HepG2 (cell line): ENCODE measurements around the gene ULBP1. TPM values are rescaled to one million over a fixed set of nuclear protein-coding genes. Genes with fewer than 3 reads are reported as not detected.

Experiments used
- ARNT2 ChIP-seq: sonication (generic); formaldehyde crosslinking; IDR thresholded peaks from 2 replicates; pipeline ENCODE4 v1.8.0; 2022; ENCODE audit warnings: mild to moderate bottlenecking, low read depth, missing genetic modification reagents, moderate library complexity
- ATF7 ChIP-seq, 2 experiments: fragments of 450-650 bp in 1 of 2; sonication (generic) in 1 of 2; formaldehyde crosslinking in 1 of 2; IDR thresholded peaks; 2 replicates each; pipeline versions ENCODE4 v1.4.0 to v1.6.1; 2016 to 2020; ENCODE audit warnings: antibody characterized with exemption in 1 of 2, mild to moderate bottlenecking in 1 of 2, missing genetic modification reagents in 1 of 2
- CENPBD1 ChIP-seq: sonication (generic); formaldehyde crosslinking; IDR thresholded peaks from 2 replicates; pipeline ENCODE4 v1.8.0; 2022; ENCODE audit warnings: missing genetic modification reagents, low read depth, mild to moderate bottlenecking, borderline replicate concordance
- EHMT2 ChIP-seq: fragments of 200-600 bp; sonication (generic); IDR thresholded peaks from 2 replicates; pipeline ENCODE4 v1.7.0; 2017; ENCODE audit warnings: antibody characterized with exemption, low read depth, low read length, borderline replicate concordance
- FOXA1 ChIP-seq, 2 experiments: fragments of 450-650 bp in 1 of 2; sonication (generic) in 1 of 2; formaldehyde crosslinking in 1 of 2; IDR thresholded peaks; 2 replicates each; pipeline versions ENCODE4 v1.4.0 to v1.6.1; 2016 to 2020; ENCODE audit warnings: missing genetic modification reagents in 1 of 2
- FUBP1 ChIP-seq: sonication (generic); formaldehyde crosslinking; IDR thresholded peaks from 2 replicates; pipeline ENCODE4 v1.5.1; 2020; ENCODE audit warnings: missing genetic modification reagents, mild to moderate bottlenecking, borderline replicate concordance
- HNF1B ChIP-seq: sonication (generic); formaldehyde crosslinking; IDR thresholded peaks from 2 replicates; pipeline ENCODE4 v1.5.1; 2020; ENCODE audit warnings: mild to moderate bottlenecking, moderate library complexity, missing genetic modification reagents
- IKZF5 ChIP-seq: IDR thresholded peaks from 2 replicates; pipeline ENCODE4 v1.6.1; 2018; ENCODE audit warnings: missing genetic modification reagents, mild to moderate bottlenecking, missing compliant biosample characterization
- JUNB ChIP-seq: sonication (generic); formaldehyde crosslinking; IDR thresholded peaks from 2 replicates; pipeline ENCODE4 v1.8.0; 2022; ENCODE audit warnings: missing genetic modification reagents, mild to moderate bottlenecking, borderline replicate concordance
- KDM5A ChIP-seq: fragments of 200-600 bp; sonication (generic); IDR thresholded peaks from 2 replicates; pipeline ENCODE4 v1.7.0; 2018; ENCODE audit warnings: antibody characterized with exemption, mild to moderate bottlenecking, low read length, borderline replicate concordance
- KDM5B ChIP-seq: sonication (generic); formaldehyde crosslinking; IDR thresholded peaks from 2 replicates; pipeline ENCODE4 v1.4.0; 2020; ENCODE audit warnings: missing genetic modification reagents, mild to moderate bottlenecking, borderline replicate concordance
- MTF2 ChIP-seq: sonication (generic); formaldehyde crosslinking; IDR thresholded peaks from 2 replicates; pipeline ENCODE4 v1.5.0; 2020; ENCODE audit warnings: missing genetic modification reagents, borderline replicate concordance
- RFXAP ChIP-seq: sonication (generic); formaldehyde crosslinking; IDR thresholded peaks from 2 replicates; pipeline ENCODE4 v1.4.0; 2020; ENCODE audit warnings: missing genetic modification reagents, borderline replicate concordance
- SMAD9 ChIP-seq: sonication (generic); formaldehyde crosslinking; IDR thresholded peaks from 2 replicates; pipeline ENCODE4 v1.5.1; 2020; ENCODE audit warnings: mild to moderate bottlenecking, missing genetic modification reagents
- STAG1 ChIP-seq: sonication (generic); formaldehyde crosslinking; IDR thresholded peaks from 2 replicates; pipeline ENCODE4 v1.4.0; 2020; ENCODE audit warnings: missing genetic modification reagents
- TEAD2 ChIP-seq: sonication (generic); formaldehyde crosslinking; IDR thresholded peaks from 2 replicates; pipeline ENCODE4 v1.9.0; 2021; ENCODE audit warnings: missing genetic modification reagents
- TP53 ChIP-seq: sonication (generic); formaldehyde crosslinking; conservative IDR thresholded peaks from 2 replicates; pipeline ENCODE4 v1.4.0; 2020; ENCODE audit warnings: missing genetic modification reagents
- ZBTB3 ChIP-seq: sonication (generic); formaldehyde crosslinking; IDR thresholded peaks from 2 replicates; pipeline ENCODE4 v1.4.0; 2020; ENCODE audit warnings: low read depth, mild to moderate bottlenecking, moderate library complexity, missing genetic modification reagents, borderline replicate concordance
- ZBTB38 ChIP-seq: sonication (generic); formaldehyde crosslinking; IDR thresholded peaks from 2 replicates; pipeline ENCODE4 v1.5.1; 2020; ENCODE audit warnings: mild to moderate bottlenecking, missing genetic modification reagents
- ZIK1 ChIP-seq: sonication (generic); formaldehyde crosslinking; IDR thresholded peaks from 2 replicates; pipeline ENCODE4 v1.5.0; 2020; ENCODE audit warnings: mild to moderate bottlenecking, low read depth, missing genetic modification reagents, borderline replicate concordance
- ZNF557 ChIP-seq: sonication (generic); formaldehyde crosslinking; IDR thresholded peaks from 2 replicates; pipeline ENCODE4 v1.4.0; 2020; ENCODE audit warnings: missing genetic modification reagents
- ZNF558 ChIP-seq: sonication (generic); formaldehyde crosslinking; IDR thresholded peaks from 2 replicates; pipeline ENCODE4 v1.9.0; 2022; ENCODE audit warnings: mild to moderate bottlenecking, missing genetic modification reagents, borderline replicate concordance
- ZNF841 ChIP-seq: sonication (generic); formaldehyde crosslinking; IDR thresholded peaks from 2 replicates; pipeline ENCODE4 v1.8.1; 2023; ENCODE audit warnings: missing genetic modification reagents, borderline replicate concordance
- polyA plus RNA-seq, 8 experiments: library from polyadenylated mRNA; depleted of rRNA in 3 of 8; stranded (reverse) in 7 of 8; unstranded in 1 of 8; fragments of >200 nt; fragmentation: Illumina TruSeq in 4 of 8; extraction: Trizol in 4 of 8; gene quantifications; 2 replicates each; pipeline versions ENCODE4 v1.2.1 to v1.2.3, GENCODE V29; 2011 to 2016; ENCODE audit warnings: low read depth in 4 of 8, missing spikeins in 1 of 8, mixed read lengths in 1 of 8; ENCODE audit not compliant: insufficient read depth in 1 of 8
- total RNA-seq, 5 experiments: library from RNA; depleted of rRNA; stranded (reverse); fragments of >200 nt; fragmentation: Illumina TruSeq; extraction: Trizol; gene quantifications; 2 replicates each; pipeline ENCODE4 v1.2.3, GENCODE V29; 2016; ENCODE audit warnings: low read depth in 1 of 5

The ULBP1 gene
- total and polyA plus RNA-seq, 2 of the 13 experiments (the other 11 are each of a cell fraction or from before 2014, with no cell fraction given): 0.04 to 0.09 TPM

- no peak for TF ChIP-seq EHMT2
- no peak for TF ChIP-seq KDM5A
- TF ChIP-seq ZBTB3 (CRISPR knock-in tag): no peak
- no peak for TF ChIP-seq TEAD2 (CRISPR knock-in tag)
- no peak for TF ChIP-seq ZNF558
- TF ChIP-seq SMAD9 (CRISPR knock-in tag): no peak
- no peak for TF ChIP-seq HNF1B (CRISPR knock-in tag)
- no peak for TF ChIP-seq FOXA1 (IDR thresholded peaks at IDR 0.05)
- TF ChIP-seq FOXA1 (CRISPR knock-in tag; IDR thresholded peaks at IDR 0.05): no peak
- TF ChIP-seq ZNF841 (CRISPR knock-in tag): no peak
- no peak for TF ChIP-seq STAG1
- 0 out of 2 replicates have a peak, but pooled peaks have one; percentile 30 for TF ChIP-seq TP53
- no peak; the same call in 1 of the 2 replicates for TF ChIP-seq RFXAP (CRISPR knock-in tag)
- 0 out of 2 replicates have a peak, but pooled peaks have one; percentile 37 for TF ChIP-seq IKZF5
- no peak for TF ChIP-seq CENPBD1
- TF ChIP-seq ZNF557 (CRISPR knock-in tag): no peak
- peak; percentile 78; the same call in 1 of the 2 replicates for TF ChIP-seq KDM5B
- TF ChIP-seq FUBP1 (CRISPR knock-in tag): no peak
- TF ChIP-seq ZBTB38: peak; percentile 44; the same call in 1 of the 2 replicates
- TF ChIP-seq JUNB (CRISPR knock-in tag): no peak
- TF ChIP-seq ZIK1 (CRISPR knock-in tag): no peak
- TF ChIP-seq ATF7 (IDR thresholded peaks at IDR 0.05): no peak
- no peak for TF ChIP-seq ATF7 (CRISPR knock-in tag; IDR thresholded peaks at IDR 0.05)
- peak; percentile 41; the same call in 1 of the 2 replicates for TF ChIP-seq MTF2
- peak; percentile 57; the same call in 1 of the 2 replicates for TF ChIP-seq ARNT2 (CRISPR knock-in tag)
Measured at GRCh38 chr6:150004783-150005717, 41.3 kb downstream of the ULBP1 start (continued).
